Stimulated activated naive B cell treated with anti-CD40 and anti-IgM and Interleukin-4, amounts not matched to agents 10 μg/mL and 1 μg/mL and 100 μg/mL, for 72 hours (primary cell): ENCODE data around the gene WDR27.

Experiments used
- ATAC-seq, 2 donors: fragments of 150-1000 bp; cut with Tn5 transposase; replicated peaks; 2 replicates each; pipeline ENCODE4 v1.10.0; 2021; ENCODE audit warnings: moderate library complexity in 1 of 2
- DNase-seq: peaks from one replicate; pipeline ENCODE4 v3.0.0; 2021
- H3K27ac Mint-ChIP-seq: one replicate; pipeline ENCODE4 v1.8.0; 2022; ENCODE audit warnings: mild to moderate bottlenecking, mixed read lengths
- H3K27me3 Mint-ChIP-seq, 2 donors: one replicate each; pipeline ENCODE4 v1.8.0; 2022; ENCODE audit warnings: mixed read lengths in 2 of 2
- H3K36me3 Mint-ChIP-seq, 2 donors: one replicate each; pipeline ENCODE4 v1.8.0; 2022; ENCODE audit warnings: mixed read lengths in 2 of 2, mild to moderate bottlenecking in 1 of 2
- H3K4me1 Mint-ChIP-seq, 2 donors: one replicate each; pipeline ENCODE4 v1.8.0; 2022; ENCODE audit warnings: mixed read lengths in 2 of 2, mild to moderate bottlenecking in 1 of 2
- H3K4me3 Mint-ChIP-seq, 2 donors: one replicate each; pipeline ENCODE4 v1.8.0; 2022; ENCODE audit warnings: mild to moderate bottlenecking in 2 of 2, mixed read lengths in 2 of 2, moderate library complexity in 1 of 2
- H3K9me3 Mint-ChIP-seq, 2 donors: one replicate each; pipeline ENCODE4 v1.8.0; 2022; ENCODE audit warnings: mixed read lengths in 2 of 2, mild to moderate bottlenecking in 1 of 2

Gene WDR27

GRCh38 chr6:169665289-169665688 lies 36.5 kb downstream of the WDR27 start:
- peaks cover 0 to 1% of the 10 kb centered on the region in 2 donors for H3K4me1 Mint-ChIP-seq
- H3K27ac Mint-ChIP-seq = no peak overlapping the region
- H3K36me3 Mint-ChIP-seq = peaks cover 44 to 56% of the 10 kb centered on the region in 2 donors
- H3K4me3 Mint-ChIP-seq = no peak overlapping the region
- no peak for ATAC-seq
- no peaks in the 10 kb centered on the region for H3K9me3 Mint-ChIP-seq
- DNase-seq = no peak
- H3K27me3 Mint-ChIP-seq = no peaks in the 10 kb centered on the region

- Mint-ChIP-seq H3K27ac (no peak overlapping the region), H3K9me3 (no peaks in the 10 kb centered on the region), H3K36me3 (peaks cover 47 to 63% of the 10 kb centered on the region in 2 donors), H3K27me3 (no peaks in the 10 kb centered on the region), H3K4me1 (peaks cover 0 to 2% of the 10 kb centered on the region in 2 donors), H3K4me3 (no peak overlapping the region)
- DNase-seq (no peak), ATAC-seq (no peak)
These were observed 37.6 kb downstream of the WDR27 start for GRCh38 chr6:169664227-169664626.

GRCh38 chr6:169663468-169663867 lies 38.4 kb downstream of the WDR27 start:
- Mint-ChIP-seq H3K9me3 (no peaks in the 10 kb centered on the region), H3K27ac (peak overlapping the region; percentile 74), H3K36me3 (peaks cover 50 to 66% of the 10 kb centered on the region in 2 donors), H3K27me3 (no peaks in the 10 kb centered on the region), H3K4me3 (no peak overlapping the region), H3K4me1 (peaks cover 0 to 2% of the 10 kb centered on the region in 2 donors)
- DNase-seq (no peak), ATAC-seq (no peak)

GRCh38 chr6:169661391-169661756 lies 40.5 kb downstream of the WDR27 start:
- DNase-seq (no peak), ATAC-seq (no peak)
- Mint-ChIP-seq H3K27me3 (no peaks in the 10 kb centered on the region), H3K4me3 (no peak overlapping the region), H3K9me3 (no peaks in the 10 kb centered on the region), H3K36me3 (peaks cover 42 to 62% of the 10 kb centered on the region in 2 donors), H3K4me1 (peaks cover 0 to 2% of the 10 kb centered on the region in 2 donors), H3K27ac (no peak overlapping the region)

GRCh38 chr6:169660751-169661390 lies 41.0 kb downstream of the WDR27 start:
- no peak for ATAC-seq
- H3K4me1 Mint-ChIP-seq = peaks cover 4 to 5% of the 10 kb centered on the region in 2 donors
- H3K4me3 Mint-ChIP-seq = no peak overlapping the region
- H3K27me3 Mint-ChIP-seq = no peaks in the 10 kb centered on the region
- H3K36me3 Mint-ChIP-seq = peaks cover 46 to 65% of the 10 kb centered on the region in 2 donors
- no peak for DNase-seq
- H3K27ac Mint-ChIP-seq = no peak overlapping the region
- no peaks in the 10 kb centered on the region for H3K9me3 Mint-ChIP-seq

- no peaks in the 10 kb centered on the region for H3K9me3 Mint-ChIP-seq
- no peak overlapping the region for H3K27ac Mint-ChIP-seq
- DNase-seq (no peak), ATAC-seq (no peak)
- H3K27me3 Mint-ChIP-seq = no peaks in the 10 kb centered on the region
- no peak overlapping the region for H3K4me3 Mint-ChIP-seq
- peaks cover 7 to 11% of the 10 kb centered on the region in 2 donors for H3K4me1 Mint-ChIP-seq
- H3K36me3 Mint-ChIP-seq = peaks cover 47 to 68% of the 10 kb centered on the region in 2 donors
These were observed 41.8 kb downstream of the WDR27 start for GRCh38 chr6:169659820-169660610.

- H3K36me3 Mint-ChIP-seq = peaks cover 34 to 54% of the 10 kb centered on the region in 2 donors
- no peak overlapping the region for H3K4me3 Mint-ChIP-seq
- H3K27me3 Mint-ChIP-seq = no peaks in the 10 kb centered on the region
These were observed 44.6 kb downstream of the WDR27 start for GRCh38 chr6:169657284-169657610.

GRCh38 chr6:169656546-169657283 lies 45.1 kb downstream of the WDR27 start:
- Mint-ChIP-seq H3K9me3 (no peaks in the 10 kb centered on the region), H3K27me3 (no peaks in the 10 kb centered on the region), H3K4me3 (peak overlapping the region in 1 of 2 donors; percentile 11), H3K36me3 (peaks cover 37 to 50% of the 10 kb centered on the region in 2 donors), H3K27ac (no peak overlapping the region), H3K4me1 (peaks cover 12 to 24% of the 10 kb centered on the region in 2 donors)
- DNase-seq = no peak
- ATAC-seq = no peak

More at GRCh38 chr6:169657284-169657610, 44.6 kb downstream of the WDR27 start:
- H3K4me1 Mint-ChIP-seq = peaks cover 12 to 24% of the 10 kb centered on the region in 2 donors
- H3K9me3 Mint-ChIP-seq = no peaks in the 10 kb centered on the region
- no peak for DNase-seq
- no peak overlapping the region for H3K27ac Mint-ChIP-seq
- ATAC-seq = no peak

GRCh38 chr6:169654598-169655391 lies 47.0 kb downstream of the WDR27 start:
- H3K9me3 Mint-ChIP-seq = no peaks in the 10 kb centered on the region
- peaks cover 37 to 60% of the 10 kb centered on the region in 2 donors for H3K36me3 Mint-ChIP-seq
- no peaks in the 10 kb centered on the region for H3K27me3 Mint-ChIP-seq
- ATAC-seq = peak; percentile 95
- H3K4me3 Mint-ChIP-seq = peak overlapping the region; percentile 86 to 91
- peak overlapping the region; percentile 91 for H3K27ac Mint-ChIP-seq
- peak; percentile 24 for DNase-seq
- peaks cover 12 to 24% of the 10 kb centered on the region in 2 donors for H3K4me1 Mint-ChIP-seq

- DNase-seq (no peak), ATAC-seq (no peak)
- Mint-ChIP-seq H3K27ac (peak overlapping the region; percentile 20), H3K4me3 (peak overlapping the region in 1 of 2 donors; percentile 86), H3K4me1 (peaks cover 10 to 24% of the 10 kb centered on the region in 2 donors), H3K9me3 (no peaks in the 10 kb centered on the region), H3K27me3 (no peaks in the 10 kb centered on the region), H3K36me3 (peaks cover 26 to 49% of the 10 kb centered on the region in 2 donors)
These were observed 48.1 kb downstream of the WDR27 start for GRCh38 chr6:169653691-169654090.

- Mint-ChIP-seq H3K27ac (no peak overlapping the region), H3K27me3 (no peaks in the 10 kb centered on the region), H3K4me3 (no peak overlapping the region), H3K4me1 (peaks cover 10 to 24% of the 10 kb centered on the region in 2 donors), H3K9me3 (no peaks in the 10 kb centered on the region), H3K36me3 (peaks cover 27 to 46% of the 10 kb centered on the region in 2 donors)
- no peak for ATAC-seq
- DNase-seq = no peak
These were observed 48.9 kb downstream of the WDR27 start for GRCh38 chr6:169652896-169653295.

GRCh38 chr6:169651498-169651897 lies 50.3 kb downstream of the WDR27 start:
- Mint-ChIP-seq H3K4me3 (no peak overlapping the region), H3K9me3 (no peaks in the 10 kb centered on the region), H3K27me3 (no peaks in the 10 kb centered on the region), H3K4me1 (peaks cover 10 to 24% of the 10 kb centered on the region in 2 donors), H3K36me3 (peaks cover 18 to 38% of the 10 kb centered on the region in 2 donors), H3K27ac (no peak overlapping the region)
- no peak for ATAC-seq
- no peak for DNase-seq

GRCh38 chr6:169650959-169651292 lies 50.9 kb downstream of the WDR27 start:
- DNase-seq (no peak), ATAC-seq (no peak)
- no peaks in the 10 kb centered on the region for H3K9me3 Mint-ChIP-seq
- H3K4me1 Mint-ChIP-seq = peaks cover 8 to 20% of the 10 kb centered on the region in 2 donors
- H3K27ac Mint-ChIP-seq = no peak overlapping the region
- no peaks in the 10 kb centered on the region for H3K27me3 Mint-ChIP-seq
- H3K36me3 Mint-ChIP-seq = peaks cover 13 to 32% of the 10 kb centered on the region in 2 donors
- no peak overlapping the region for H3K4me3 Mint-ChIP-seq
